Measurements from ENCODE around the gene MAP4K3. TPM values are rescaled to one million over a fixed set of nuclear protein-coding genes. Genes with fewer than 3 reads are reported as not detected.

Gene MAP4K3
- total and polyA plus RNA-seq, 9 donors: 20.6 to 96.4 (median 53.0) TPM

DNA sequence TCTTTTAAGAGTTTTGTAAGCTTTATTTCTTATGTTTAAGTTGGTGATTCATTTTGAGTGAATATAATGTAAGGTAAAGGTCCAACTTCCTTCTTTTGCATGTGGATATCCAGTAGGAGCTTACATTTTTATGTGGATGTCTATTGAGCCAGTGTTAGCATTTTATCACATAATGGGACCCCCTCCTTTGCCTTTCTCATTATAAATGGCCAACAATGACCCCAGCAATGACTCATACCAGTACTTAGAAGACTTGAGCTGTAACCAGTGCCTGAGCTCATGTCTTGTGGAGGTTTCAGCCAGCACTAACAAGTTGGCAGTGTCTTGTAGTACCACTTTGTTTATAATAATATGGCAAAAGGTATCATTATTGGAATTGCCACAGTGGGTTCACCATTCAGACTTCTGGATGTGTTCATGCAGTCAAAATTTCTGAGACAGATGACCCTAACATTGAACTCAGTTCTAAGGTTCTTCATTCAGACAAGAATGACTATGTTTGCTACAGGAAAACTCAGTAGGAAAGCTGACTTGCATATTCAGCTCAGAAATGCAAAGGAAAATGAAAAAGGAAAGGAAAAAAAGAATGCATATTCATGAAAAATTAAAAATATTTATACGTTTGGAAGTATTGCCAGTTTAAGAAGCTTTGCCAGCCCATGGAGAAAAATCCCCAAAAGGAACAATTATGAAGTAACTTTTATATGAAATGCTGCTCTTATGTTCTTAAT, 234.3 kb downstream of the MAP4K3 start:
- no peak overlapping the region for H3K27ac ChIP-seq
- no peak overlapping the region for H3K4me3 ChIP-seq
- DNase-seq: no peak
- TF ChIP-seq POLR2A (IDR thresholded peaks at IDR 0.05) (no peak), EP300 (IDR thresholded peaks at IDR 0.05) (no peak)
- TF ChIP-seq, protein P1, sequence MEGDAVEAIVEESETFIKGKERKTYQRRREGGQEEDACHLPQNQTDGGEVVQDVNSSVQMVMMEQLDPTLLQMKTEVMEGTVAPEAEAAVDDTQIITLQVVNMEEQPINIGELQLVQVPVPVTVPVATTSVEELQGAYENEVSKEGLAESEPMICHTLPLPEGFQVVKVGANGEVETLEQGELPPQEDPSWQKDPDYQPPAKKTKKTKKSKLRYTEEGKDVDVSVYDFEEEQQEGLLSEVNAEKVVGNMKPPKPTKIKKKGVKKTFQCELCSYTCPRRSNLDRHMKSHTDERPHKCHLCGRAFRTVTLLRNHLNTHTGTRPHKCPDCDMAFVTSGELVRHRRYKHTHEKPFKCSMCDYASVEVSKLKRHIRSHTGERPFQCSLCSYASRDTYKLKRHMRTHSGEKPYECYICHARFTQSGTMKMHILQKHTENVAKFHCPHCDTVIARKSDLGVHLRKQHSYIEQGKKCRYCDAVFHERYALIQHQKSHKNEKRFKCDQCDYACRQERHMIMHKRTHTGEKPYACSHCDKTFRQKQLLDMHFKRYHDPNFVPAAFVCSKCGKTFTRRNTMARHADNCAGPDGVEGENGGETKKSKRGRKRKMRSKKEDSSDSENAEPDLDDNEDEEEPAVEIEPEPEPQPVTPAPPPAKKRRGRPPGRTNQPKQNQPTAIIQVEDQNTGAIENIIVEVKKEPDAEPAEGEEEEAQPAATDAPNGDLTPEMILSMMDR (IDR thresholded peaks at IDR 0.05): no peak
- no peaks in the 10 kb centered on the region for H3K9me3 ChIP-seq
- no peaks in the 10 kb centered on the region for H3K36me3 ChIP-seq
- intact Hi-C loops (cut with DNase I): no loop called here
- 87 to 92% (median 91%) methylated on average over 1 of the region's 1 CpG for WGBS, 3 donors
- no peaks in the 10 kb centered on the region for H3K27me3 ChIP-seq
- H3K4me1 ChIP-seq (ENCODE audit: insufficient read depth): no peaks in the 10 kb centered on the region

Small RNA genes within 50 kb of the gene (small RNA-seq; reads per million reads assigned to genes)
- not detected for gene RF00272

Other genes starting within 250 kb of the MAP4K3 start
- gene CDKL4, start 193.3 kb downstream of the MAP4K3 start, total RNA-seq: 1 to 10 TPM in 4 of 7 donors, under 1 TPM in 3; 0.91 to 2.7 (median 1.1) TPM
- under 1 TPM in 1 of 2 donors, not detected in 1; 0.12 TPM for gene CDKL4, start 193.3 kb downstream of the MAP4K3 start, polyA plus RNA-seq
- 1 to 10 TPM; 1.7 to 3.1 (median 2.6) TPM for gene TMEM178A, start 228.6 kb upstream of the MAP4K3 start, total RNA-seq
- gene TMEM178A, start 228.6 kb upstream of the MAP4K3 start, polyA plus RNA-seq: 1 to 10 TPM; 2.0 to 7.0 TPM